Measurements from ENCODE around the gene APP. TPM values are rescaled to one million over a fixed set of nuclear protein-coding genes. Genes with fewer than 3 reads are reported as not detected.

The APP gene
- total RNA-seq, 1 experiment from 2014 or later: 224 TPM

- no peaks in the 10 kb centered on the region for H3K4me1 ChIP-seq (replicated peaks; ENCODE audit: insufficient read depth)
- no peak overlapping the region for H3K4me2 ChIP-seq
- intact Hi-C loops (cut with micrococcal nuclease; ENCODE audit: unreplicated experiment): no loop called here
- no peaks in the 10 kb centered on the region for H3F3A ChIP-seq (ENCODE audit: insufficient read depth, low read depth)
- H3K27me3 ChIP-seq (ENCODE audit: insufficient read depth, low read depth): no peaks in the 10 kb centered on the region
- H3K4me3 ChIP-seq: no peak overlapping the region
- no peak overlapping the region for H3K27ac ChIP-seq
- CTCF ChIA-PET: interaction anchor here (0.8 kb wide), 1 partner anchor 268 kb away, joined by 21 read pairs; no protein-coding TSS in a partner anchor
- no peak for DNase-seq
- no peaks in the 10 kb centered on the region for H3K79me2 ChIP-seq (ENCODE audit: low read depth)
- no peaks in the 10 kb centered on the region for H4K20me1 ChIP-seq (ENCODE audit: insufficient read depth)
- POLR2A ChIA-PET (ENCODE audit: unreplicated experiment): no interaction called here
- no peaks in the 10 kb centered on the region for H3K9me2 ChIP-seq (ENCODE audit: insufficient read depth)
- 0 out of 2 replicates have a peak, but pooled peaks cover 3% of the 10 kb centered on the region for H3K36me3 ChIP-seq (ENCODE audit: low read depth)
- H2AFZ ChIP-seq: no peak overlapping the region
- H3K9me3 ChIP-seq (ENCODE audit: insufficient read depth, low read depth): no peaks in the 10 kb centered on the region
- no TSS peak for BruUV-seq (replicated peaks)
- TF ChIP-seq EZH2 (IDR thresholded peaks at IDR 0.05; ENCODE audit: low read depth): no peak
- TF ChIP-seq CTCF (conservative IDR thresholded peaks at IDR 0.05): no peak
Observed at GRCh38 chr21:25887166-25887565, 283.4 kb downstream of the APP start.

- Histone ChIP-seq H3K27ac (no peak overlapping the region), H3K9me2 (ENCODE audit: insufficient read depth) (no peaks in the 10 kb centered on the region), H3K79me2 (ENCODE audit: low read depth) (no peaks in the 10 kb centered on the region), H3K4me3 (no peak overlapping the region), H2AFZ (no peak overlapping the region), H3K4me1 (replicated peaks; ENCODE audit: insufficient read depth) (no peaks in the 10 kb centered on the region), H3K4me2 (no peak overlapping the region), H3K27me3 (ENCODE audit: insufficient read depth, low read depth) (no peaks in the 10 kb centered on the region), H3K9me3 (ENCODE audit: insufficient read depth, low read depth) (no peaks in the 10 kb centered on the region), H4K20me1 (ENCODE audit: insufficient read depth) (no peaks in the 10 kb centered on the region), H3K36me3 (ENCODE audit: low read depth) (0 out of 2 replicates have a peak, but pooled peaks cover 2% of the 10 kb centered on the region), H3F3A (ENCODE audit: insufficient read depth, low read depth) (no peaks in the 10 kb centered on the region)
- ChIA-PET POLR2A (ENCODE audit: unreplicated experiment) (no interaction called here), CTCF (no interaction called here)
- TF ChIP-seq CTCF (conservative IDR thresholded peaks at IDR 0.05) (no peak), EZH2 (IDR thresholded peaks at IDR 0.05; ENCODE audit: low read depth) (no peak)
- intact Hi-C loops (cut with micrococcal nuclease; ENCODE audit: unreplicated experiment): no loop called here
- BruUV-seq (replicated peaks): no TSS peak
- no peak for DNase-seq
Observed at GRCh38 chr21:25885880-25886279, 284.7 kb downstream of the APP start.

GRCh38 chr21:25885405-25885804, 285.2 kb downstream of the APP start:
- Histone ChIP-seq H3K36me3 (ENCODE audit: low read depth) (no peaks in the 10 kb centered on the region), H3K4me3 (no peak overlapping the region), H3K9me3 (ENCODE audit: insufficient read depth, low read depth) (no peaks in the 10 kb centered on the region), H3K4me1 (replicated peaks; ENCODE audit: insufficient read depth) (no peaks in the 10 kb centered on the region), H3F3A (ENCODE audit: insufficient read depth, low read depth) (no peaks in the 10 kb centered on the region), H3K9me2 (ENCODE audit: insufficient read depth) (no peaks in the 10 kb centered on the region), H2AFZ (no peak overlapping the region), H4K20me1 (ENCODE audit: insufficient read depth) (no peaks in the 10 kb centered on the region), H3K27me3 (ENCODE audit: insufficient read depth, low read depth) (no peaks in the 10 kb centered on the region), H3K27ac (no peak overlapping the region), H3K79me2 (ENCODE audit: low read depth) (no peaks in the 10 kb centered on the region), H3K4me2 (no peak overlapping the region)
- CTCF ChIA-PET: no interaction called here
- POLR2A ChIA-PET (ENCODE audit: unreplicated experiment): no interaction called here
- no peak for TF ChIP-seq CTCF (conservative IDR thresholded peaks at IDR 0.05)
- TF ChIP-seq EZH2 (IDR thresholded peaks at IDR 0.05; ENCODE audit: low read depth): no peak
- no TSS peak for BruUV-seq (replicated peaks)
- no peak for DNase-seq
- intact Hi-C loops (cut with micrococcal nuclease; ENCODE audit: unreplicated experiment): no loop called here

Measured in PC-9 (cell line).